ENCODE measurements around the gene RGS12.

Gene RGS12

GRCh38 chr4:3292571-3293400 is at the start of gene RGS12:
Gene RGS12 (plus strand): TSS chr4:3293021. CDS start chr4:3316171, 23,150 bp downstream.
- peak; percentile 69 to 86 for DNase-seq

GRCh38 chr4:3243136-3243780 is 49.6 kb upstream of the RGS12 start:
- DNase-seq, result no peak

- DNase-seq, result no peak
Measured at GRCh38 chr4:3244002-3244401, 48.8 kb upstream of the RGS12 start.

GRCh38 chr4:3244747-3245146 is 48.1 kb upstream of the RGS12 start:
- no peak for DNase-seq

- DNase-seq, result no peak
Measured at GRCh38 chr4:3245676-3246075, 47.1 kb upstream of the RGS12 start.

- DNase-seq, result no peak
Measured at GRCh38 chr4:3246458-3247398, 46.1 kb upstream of the RGS12 start.

GRCh38 chr4:3247399-3248177 is 45.2 kb upstream of the RGS12 start:
- DNase-seq, result no peak

GRCh38 chr4:3248178-3248480 is 44.7 kb upstream of the RGS12 start:
- DNase-seq, result no peak

- DNase-seq, result no peak
Measured at GRCh38 chr4:3248811-3249661, 43.8 kb upstream of the RGS12 start, which contains the start of gene MSANTD1. Gene MSANTD1 (plus strand): TSS chr4:3249159. CDS start chr4:3249223, 64 bp downstream.

GRCh38 chr4:3249711-3250437 is 42.9 kb upstream of the RGS12 start:
- no peak for DNase-seq

- no peak for DNase-seq
Measured at GRCh38 chr4:3250438-3250955, 42.3 kb upstream of the RGS12 start.

- no peak for DNase-seq
Measured at GRCh38 chr4:3250956-3251690, 41.7 kb upstream of the RGS12 start.

- DNase-seq, result no peak
Measured at GRCh38 chr4:3251691-3252479, 40.9 kb upstream of the RGS12 start.

- no peak for DNase-seq
Measured at GRCh38 chr4:3252480-3252828, 40.4 kb upstream of the RGS12 start.

GRCh38 chr4:3252831-3253641 is 39.8 kb upstream of the RGS12 start:
- no peak for DNase-seq

GRCh38 chr4:3253808-3254207 is 39.0 kb upstream of the RGS12 start:
- no peak for DNase-seq

GRCh38 chr4:3254302-3255131 is 38.3 kb upstream of the RGS12 start:
- DNase-seq, result no peak
